ENCODE measurements around the gene PLOD2.

- TF ChIP-seq, protein P1, sequence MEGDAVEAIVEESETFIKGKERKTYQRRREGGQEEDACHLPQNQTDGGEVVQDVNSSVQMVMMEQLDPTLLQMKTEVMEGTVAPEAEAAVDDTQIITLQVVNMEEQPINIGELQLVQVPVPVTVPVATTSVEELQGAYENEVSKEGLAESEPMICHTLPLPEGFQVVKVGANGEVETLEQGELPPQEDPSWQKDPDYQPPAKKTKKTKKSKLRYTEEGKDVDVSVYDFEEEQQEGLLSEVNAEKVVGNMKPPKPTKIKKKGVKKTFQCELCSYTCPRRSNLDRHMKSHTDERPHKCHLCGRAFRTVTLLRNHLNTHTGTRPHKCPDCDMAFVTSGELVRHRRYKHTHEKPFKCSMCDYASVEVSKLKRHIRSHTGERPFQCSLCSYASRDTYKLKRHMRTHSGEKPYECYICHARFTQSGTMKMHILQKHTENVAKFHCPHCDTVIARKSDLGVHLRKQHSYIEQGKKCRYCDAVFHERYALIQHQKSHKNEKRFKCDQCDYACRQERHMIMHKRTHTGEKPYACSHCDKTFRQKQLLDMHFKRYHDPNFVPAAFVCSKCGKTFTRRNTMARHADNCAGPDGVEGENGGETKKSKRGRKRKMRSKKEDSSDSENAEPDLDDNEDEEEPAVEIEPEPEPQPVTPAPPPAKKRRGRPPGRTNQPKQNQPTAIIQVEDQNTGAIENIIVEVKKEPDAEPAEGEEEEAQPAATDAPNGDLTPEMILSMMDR (IDR thresholded peaks at IDR 0.05; ENCODE audit: low read length): peak; percentile 69
- TF ChIP-seq EZH2phosphoT487 (IDR thresholded peaks at IDR 0.05; ENCODE audit: low read length): no peak
Measured at GRCh38 chr3:146189519-146190173, 28.7 kb upstream of the PLOD2 start.
